GM13977 (cell line): ENCODE results near the gene RAD51B.
"Not testable (repeated sequence)": the region's sequence is repeated elsewhere in the genome, so short reads cannot be mapped to it uniquely, and the experiment has no call there.

Experiments used
- DNase-seq: peaks from one replicate; pipeline ENCODE4 v3.0.0; 2012; ENCODE audit warnings: low spot score
- CTCF ChIP-seq: IDR thresholded peaks from 2 replicates; pipeline ENCODE4 v1.5.1; 2012; ENCODE audit warnings: mild to moderate bottlenecking, control low read depth; ENCODE audit not compliant: insufficient read depth; ENCODE audit errors: extremely low read depth, missing control alignments
- in situ Hi-C: fragments of 300-500 bp; cut with MboI; formaldehyde crosslinking; loops from one replicate; pipeline ENCODE4 v1.12.0; 2022; ENCODE audit warnings: low sequenced_read_pairs, low pct_unique_long_range_greater_than_20kb, mixed read lengths, inconsistent platforms; ENCODE audit not compliant: unreplicated experiment

RAD51B gene

GRCh38 chr14:68253878-68254528, 434.4 kb downstream of the RAD51B start:
- no peak for DNase-seq
- TF ChIP-seq CTCF: no peak
- in situ Hi-C loops: loop anchor here (5.0 to 10.0 kb wide), 2 partner anchors 151 to 548 kb away; no protein-coding TSS in a partner anchor

GRCh38 chr14:68254669-68255527, 435.3 kb downstream of the RAD51B start:
- no peak for DNase-seq
- in situ Hi-C loops: loop anchor here (5.0 to 10.0 kb wide), 2 partner anchors 150 to 547 kb away; no protein-coding TSS in a partner anchor
- no peak for TF ChIP-seq CTCF

- no peak for TF ChIP-seq CTCF
- no peak for DNase-seq
- in situ Hi-C loops: loop anchor here (10.0 kb wide), 1 partner anchor 149 kb away; no protein-coding TSS in a partner anchor
Measured at GRCh38 chr14:68255693-68256178, 436.2 kb downstream of the RAD51B start.

- no peak for TF ChIP-seq CTCF
- in situ Hi-C loops: loop anchor here (10.0 kb wide), 1 partner anchor 147 kb away; no protein-coding TSS in a partner anchor
Measured at GRCh38 chr14:68257969-68258368, 438.4 kb downstream of the RAD51B start.

GRCh38 chr14:68258995-68259394, 439.4 kb downstream of the RAD51B start:
- in situ Hi-C loops: loop anchor here (10.0 kb wide), 1 partner anchor 146 kb away; no protein-coding TSS in a partner anchor
- not testable (repeated sequence) for DNase-seq

More at GRCh38 chr14:68257969-68258368, 438.4 kb downstream of the RAD51B start:
- no peak for DNase-seq

GRCh38 chr14:68260121-68260520, 440.5 kb downstream of the RAD51B start:
- no peak for TF ChIP-seq CTCF
- DNase-seq: no peak
- in situ Hi-C loops: no loop called here
